ENCODE results near the gene TNIP2. TPM values are rescaled to one million over a fixed set of nuclear protein-coding genes. Genes with fewer than 3 reads are reported as not detected.
"Not testable (repeated sequence)": the region's sequence is repeated elsewhere in the genome, so short reads cannot be mapped to it uniquely, and the experiment has no call there.

Gene TNIP2
- total and polyA plus RNA-seq, 2 of the 13 experiments (the other 11 are each of a cell fraction or from before 2014, with no cell fraction given): 25.6 to 38.0 TPM

GRCh38 chr4:2781911-2782310 is 25.8 kb upstream of the TNIP2 start:
- no peak overlapping the region for H3K4me2 ChIP-seq (ENCODE audit: low read depth, low read length)
- FAIRE-seq: no peak
- H4K20me1 ChIP-seq (ENCODE audit: insufficient read depth, low read length): no peaks in the 10 kb centered on the region
- no peak overlapping the region for H3K9ac ChIP-seq (ENCODE audit: insufficient read depth, low read depth, low read length)
- no peak for TF ChIP-seq HMGA1 (CRISPR knock-in tag; conservative IDR thresholded peaks at IDR 0.05)
- no peak for TF ChIP-seq ZBTB43 (CRISPR knock-in tag; conservative IDR thresholded peaks at IDR 0.05)
- no peak for TF ChIP-seq TGIF2 (CRISPR knock-in tag; IDR thresholded peaks at IDR 0.05)
- no peak for TF ChIP-seq SIX1 (CRISPR knock-in tag; IDR thresholded peaks at IDR 0.05; ENCODE audit: borderline replicate concordance)
- no peak for TF ChIP-seq MYC (CRISPR knock-in tag; IDR thresholded peaks at IDR 0.05; ENCODE audit: borderline replicate concordance)
- TF ChIP-seq SP1 (IDR thresholded peaks at IDR 0.05): no peak
- TF ChIP-seq SP1 (CRISPR knock-in tag; IDR thresholded peaks at IDR 0.05): no peak
- no peak for TF ChIP-seq ZNF382 (CRISPR knock-in tag; IDR thresholded peaks at IDR 0.05; ENCODE audit: borderline replicate concordance)
- no peak for TF ChIP-seq ATRX (CRISPR knock-in tag; IDR thresholded peaks at IDR 0.05; ENCODE audit: borderline replicate concordance)
- TF ChIP-seq FOXA3 (CRISPR knock-in tag; IDR thresholded peaks at IDR 0.05): no peak
- no peak for TF ChIP-seq ZNF207 (IDR thresholded peaks at IDR 0.05; ENCODE audit: borderline replicate concordance)
- no peak for TF ChIP-seq ZBTB21 (CRISPR knock-in tag; IDR thresholded peaks at IDR 0.05)
- no peak for TF ChIP-seq CREB1 (IDR thresholded peaks at IDR 0.05)
- no peak for TF ChIP-seq CREB1 (CRISPR knock-in tag; IDR thresholded peaks at IDR 0.05)
- TF ChIP-seq HNRNPLL (IDR thresholded peaks at IDR 0.05; ENCODE audit: low read depth, low read length, poor library complexity, severe bottlenecking): no peak
- TF ChIP-seq ZNF160 (CRISPR knock-in tag; IDR thresholded peaks at IDR 0.05): no peak
- TF ChIP-seq BCL3 (CRISPR knock-in tag; IDR thresholded peaks at IDR 0.05): no peak
- no peak for TF ChIP-seq MAFK (conservative IDR thresholded peaks at IDR 0.05 in 1 of 2, IDR thresholded peaks at IDR 0.05 in 1 of 2; ENCODE audit: low read length in 2 of 2)
- H3K4me1 ChIP-seq (ENCODE audit: insufficient read depth, low read length): peaks cover 22% of the 10 kb centered on the region
- ATAC-seq: no peak
- H3K27ac ChIP-seq (ENCODE audit: extremely low read length, insufficient read depth, low read length): no peak overlapping the region
- no peaks in the 10 kb centered on the region for H3K79me2 ChIP-seq (ENCODE audit: insufficient read depth, low read length)
- no peaks in the 10 kb centered on the region for H3K27me3 ChIP-seq (ENCODE audit: control insufficient read depth in 1 of 2, insufficient read depth in 2 of 2, low read length in 2 of 2)
- no TSS peak for BruUV-seq (replicated peaks)
- no peak overlapping the region for H2AFZ ChIP-seq (ENCODE audit: low read length)
- intact Hi-C loops (cut with micrococcal nuclease; ENCODE audit: unreplicated experiment) (no loop called here), in situ Hi-C loops (cut with HindIII; ENCODE audit: extremely low pct_ligation_motif_present, low pct_unique_long_range_greater_than_20kb) (no loop called here)
- DNase-seq (ENCODE audit: low spot score): no peak
- H3K4me3 ChIP-seq (replicated peaks in 1 of 3; ENCODE audit: insufficient read depth in 1 of 3, low read depth in 2 of 3, low read length in 3 of 3): no peak overlapping the region
- H3K36me3 ChIP-seq (replicated peaks in 1 of 2; ENCODE audit: control insufficient read depth in 1 of 2, insufficient read depth in 2 of 2, low read length in 2 of 2): no peaks in the 10 kb centered on the region
- H3K9me3 ChIP-seq (ENCODE audit: low read length): no peaks in the 10 kb centered on the region
- ChIA-PET CTCF (ENCODE audit: low intra/inter-chr PET ratio, low total read pairs) (no interaction called here), POLR2A (interaction anchor here (1.0 to 1.6 kb wide), 2 partner anchors 10 to 19 kb away, joined by 3 to 8 read pairs; partner anchors contain the start of gene SH3BP2)
- WGBS (ENCODE audit: low lambda C conversion rate): 62% methylated on average over 10 of the region's 10 CpGs

GRCh38 chr4:2780643-2781042 is 24.5 kb upstream of the TNIP2 start:
- H3K4me2 ChIP-seq (ENCODE audit: low read depth, low read length); H3K9ac ChIP-seq (ENCODE audit: insufficient read depth, low read depth, low read length); H2AFZ ChIP-seq (ENCODE audit: low read length); H3K4me1 ChIP-seq (ENCODE audit: insufficient read depth, low read length); H3K4me3 ChIP-seq (replicated peaks in 1 of 3; ENCODE audit: insufficient read depth in 1 of 3, low read depth in 2 of 3, low read length in 3 of 3); in situ Hi-C loops (cut with HindIII; ENCODE audit: extremely low pct_ligation_motif_present, low pct_unique_long_range_greater_than_20kb); ATAC-seq; FAIRE-seq; DNase-seq (ENCODE audit: low spot score); H3K79me2 ChIP-seq (ENCODE audit: insufficient read depth, low read length); intact Hi-C loops (cut with micrococcal nuclease; ENCODE audit: unreplicated experiment); H3K9me3 ChIP-seq (ENCODE audit: low read length); H3K27ac ChIP-seq (ENCODE audit: extremely low read length, insufficient read depth, low read length); CTCF ChIA-PET (ENCODE audit: low intra/inter-chr PET ratio, low total read pairs); BruUV-seq (replicated peaks); H3K36me3 ChIP-seq (replicated peaks in 1 of 2; ENCODE audit: control insufficient read depth in 1 of 2, insufficient read depth in 2 of 2, low read length in 2 of 2); H4K20me1 ChIP-seq (ENCODE audit: insufficient read depth, low read length); H3K27me3 ChIP-seq (ENCODE audit: control insufficient read depth in 1 of 2, insufficient read depth in 2 of 2, low read length in 2 of 2): not testable (repeated sequence)
- 50% methylated on average over 5 of the region's 5 CpGs for WGBS (ENCODE audit: low lambda C conversion rate)
- POLR2A ChIA-PET: interaction anchor here (1.1 kb wide), 1 partner anchor 10 kb away, joined by 3 read pairs; no protein-coding TSS in a partner anchor
